HG03159 (cell line): ENCODE results near the gene GPR161.
"Not testable (repeated sequence)": the region's sequence is repeated elsewhere in the genome, so short reads cannot be mapped to it uniquely, and the experiment has no call there.

ENCODE experiments used
- ATAC-seq: cut with Tn5 transposase; IDR thresholded peaks from one replicate; pipeline ENCODE4 v1.9.1; 2021; ENCODE audit warnings: mild to moderate bottlenecking, moderate library complexity; ENCODE audit not compliant: unreplicated experiment

The GPR161 gene

GRCh38 chr1:168088511-168089325 is 48.0 kb downstream of the GPR161 start:
- ATAC-seq: no peak

- no peak for ATAC-seq
Observed at GRCh38 chr1:168087696-168088095, 49.0 kb downstream of the GPR161 start.

- no peak for ATAC-seq
Observed at GRCh38 chr1:168086438-168086837, 50.3 kb downstream of the GPR161 start.

GRCh38 chr1:168085401-168085872 is 51.3 kb downstream of the GPR161 start:
- no peak for ATAC-seq

- no peak for ATAC-seq
Observed at GRCh38 chr1:168084396-168085231, 52.1 kb downstream of the GPR161 start.

GRCh38 chr1:168083456-168084325 is 53.0 kb downstream of the GPR161 start:
- no peak for ATAC-seq

- ATAC-seq: peak; percentile 93
Observed at GRCh38 chr1:168082008-168082876, 54.5 kb downstream of the GPR161 start.

GRCh38 chr1:168081373-168082007 is 55.2 kb downstream of the GPR161 start:
- ATAC-seq: no peak

GRCh38 chr1:168079761-168080160 is 57.0 kb downstream of the GPR161 start:
- ATAC-seq: no peak

GRCh38 chr1:168069384-168069783 is 67.3 kb downstream of the GPR161 start:
- no peak for ATAC-seq

GRCh38 chr1:168065506-168065905 is 71.2 kb downstream of the GPR161 start:
- no peak for ATAC-seq

- no peak for ATAC-seq
Observed at GRCh38 chr1:168064216-168064615, 72.5 kb downstream of the GPR161 start.

- no peak for ATAC-seq
Observed at GRCh38 chr1:168057921-168058320, 78.8 kb downstream of the GPR161 start.

- ATAC-seq: no peak
Observed at GRCh38 chr1:168057355-168057754, 79.4 kb downstream of the GPR161 start.

- not testable (repeated sequence) for ATAC-seq
Observed at GRCh38 chr1:168056152-168056551, 80.6 kb downstream of the GPR161 start.

GRCh38 chr1:168054117-168054516 is 82.6 kb downstream of the GPR161 start:
- ATAC-seq: no peak

GRCh38 chr1:168053681-168054080 is 83.0 kb downstream of the GPR161 start:
- ATAC-seq: no peak

- ATAC-seq: no peak
Observed at GRCh38 chr1:168050880-168051279, 85.8 kb downstream of the GPR161 start.

GRCh38 chr1:168050307-168050706 is 86.4 kb downstream of the GPR161 start:
- no peak for ATAC-seq
